WTC11 (cell line): ENCODE data around the gene SEMG2. TPM values are rescaled to one million over a fixed set of nuclear protein-coding genes. Genes with fewer than 3 reads are reported as not detected.

Source experiments
- ATAC-seq: fragments of 200-7000 bp; cut with Tn5 transposase; 2 replicates; pipeline ENCODE4 v1.10.0; 2021; ENCODE audit warnings: mild to moderate bottlenecking, moderate library complexity
- CTCF ChIA-PET: fragments of 300-600 bp; sonication (Branson Sonifier 250); formaldehyde crosslinking; loops from one replicate; lab custom pipeline; 2021; ENCODE audit warnings: antibody characterized with exemption; lab: Charles Lee
- POLR2A ChIA-PET: fragments of 350-600 bp; sonication (Branson Sonifier 250); formaldehyde crosslinking; loops from one replicate; lab custom pipeline; 2021; ENCODE audit warnings: antibody characterized with exemption; lab: Charles Lee
- DNase-seq: peaks from one replicate; pipeline ENCODE4 v3.0.0; 2021; ENCODE audit warnings: low spot score
- H3K27ac Mint-ChIP-seq: 2 replicates; pipeline ENCODE4 v1.8.0; 2021; ENCODE audit warnings: mixed read lengths
- H3K27me3 Mint-ChIP-seq: 2 replicates; pipeline ENCODE4 v1.8.0; 2021; ENCODE audit warnings: low read depth, mild to moderate bottlenecking, moderate library complexity, mixed read lengths
- H3K36me3 Mint-ChIP-seq: 2 replicates; pipeline ENCODE4 v1.8.0; 2021; ENCODE audit warnings: mixed read lengths
- H3K4me1 Mint-ChIP-seq: 2 replicates; pipeline ENCODE4 v1.8.0; 2022; ENCODE audit warnings: mixed read lengths
- H3K4me3 Mint-ChIP-seq: 2 replicates; pipeline ENCODE4 v1.8.0; 2021; ENCODE audit warnings: mild to moderate bottlenecking, moderate library complexity, mixed read lengths
- H3K9me3 Mint-ChIP-seq: 2 replicates; pipeline ENCODE4 v1.8.0; 2021; ENCODE audit warnings: mixed read lengths
- CREM ChIP-seq: sonication (generic); formaldehyde crosslinking; IDR thresholded peaks from 2 replicates; pipeline ENCODE4 v1.8.1; 2022; ENCODE audit warnings: mild to moderate bottlenecking, missing genetic modification reagents, moderate library complexity
- ELF4 ChIP-seq: sonication (generic); formaldehyde crosslinking; IDR thresholded peaks from 2 replicates; pipeline ENCODE4 v1.8.1; 2022; ENCODE audit warnings: low read depth, mild to moderate bottlenecking, moderate library complexity, missing genetic modification reagents
- FOXK1 ChIP-seq: sonication (generic); formaldehyde crosslinking; IDR thresholded peaks from 2 replicates; pipeline ENCODE4 v1.8.0; 2022; ENCODE audit warnings: mild to moderate bottlenecking, moderate library complexity, missing genetic modification reagents
- GABPB1 ChIP-seq: sonication (generic); formaldehyde crosslinking; IDR thresholded peaks from 2 replicates; pipeline ENCODE4 v1.8.1; 2023; ENCODE audit warnings: mild to moderate bottlenecking, missing genetic modification reagents
- IRF2 ChIP-seq: sonication (generic); formaldehyde crosslinking; IDR thresholded peaks from 2 replicates; pipeline ENCODE4 v1.8.0; 2022; ENCODE audit warnings: low read depth, missing genetic modification reagents, borderline replicate concordance
- SMAD4 ChIP-seq: sonication (generic); formaldehyde crosslinking; IDR thresholded peaks from 2 replicates; pipeline ENCODE4 v1.8.0; 2022; ENCODE audit warnings: mild to moderate bottlenecking, missing genetic modification reagents
- SOX15 ChIP-seq: fragments of 250-450 bp; sonication (Bioruptor Pico); IDR thresholded peaks from 2 replicates; pipeline ENCODE4 v1.9.0; 2021; ENCODE audit warnings: mild to moderate bottlenecking
- SP1 ChIP-seq: sonication (generic); formaldehyde crosslinking; conservative IDR thresholded peaks from 2 replicates; pipeline ENCODE4 v1.8.1; 2022; ENCODE audit warnings: missing genetic modification reagents
- TEAD4 ChIP-seq: sonication (generic); formaldehyde crosslinking; IDR thresholded peaks from 2 replicates; pipeline ENCODE4 v1.8.0; 2022; ENCODE audit warnings: mild to moderate bottlenecking, missing genetic modification reagents
- ZNF317 ChIP-seq: sonication (generic); formaldehyde crosslinking; IDR thresholded peaks from 2 replicates; pipeline ENCODE4 v1.8.1; 2023; ENCODE audit warnings: low read depth, mild to moderate bottlenecking, moderate library complexity, missing genetic modification reagents, borderline replicate concordance
- ZNF396 ChIP-seq: fragments of 250-450 bp; sonication (Bioruptor Pico); IDR thresholded peaks from 2 replicates; pipeline ENCODE4 v1.8.0; 2021; ENCODE audit warnings: mild to moderate bottlenecking, moderate library complexity, borderline replicate concordance
- ZNF423 ChIP-seq: fragments of 250-450 bp; sonication (Bioruptor Pico); IDR thresholded peaks from 2 replicates; pipeline ENCODE4 v2.1.2; 2022; ENCODE audit warnings: mild to moderate bottlenecking, moderate library complexity
- ZNF671 ChIP-seq: fragments of 250-450 bp; sonication (Bioruptor Pico); IDR thresholded peaks from 2 replicates; pipeline ENCODE4 v1.8.0; 2021; ENCODE audit warnings: mild to moderate bottlenecking
- total RNA-seq: library from RNA; stranded (reverse); gene quantifications from 3 replicates; pipeline ENCODE4 v1.2.3, GENCODE V29; 2021
- TF ChIP-seq, protein P1 (sequence below): sonication (generic); formaldehyde crosslinking; IDR thresholded peaks from 2 replicates; pipeline ENCODE4 v1.8.1; 2023; ENCODE audit warnings: mild to moderate bottlenecking, missing genetic modification reagents
- TF ChIP-seq, protein P2 (sequence below): sonication (generic); formaldehyde crosslinking; IDR thresholded peaks from 2 replicates; pipeline ENCODE4 v1.8.1; 2023; ENCODE audit warnings: mild to moderate bottlenecking, missing genetic modification reagents, moderate library complexity
- TF ChIP-seq, protein P3 (sequence below): sonication (generic); formaldehyde crosslinking; IDR thresholded peaks from 2 replicates; pipeline ENCODE4 v1.8.0; 2022; ENCODE audit warnings: mild to moderate bottlenecking, missing genetic modification reagents
- TF ChIP-seq, protein P4 (sequence below): fragments of 250-450 bp; sonication (Bioruptor Pico); IDR thresholded peaks from 2 replicates; pipeline ENCODE4 v1.9.0; 2021; ENCODE audit warnings: mild to moderate bottlenecking, borderline replicate concordance

The SEMG2 gene
- total RNA-seq, 1 experiment from 2014 or later = not detected

DNA sequence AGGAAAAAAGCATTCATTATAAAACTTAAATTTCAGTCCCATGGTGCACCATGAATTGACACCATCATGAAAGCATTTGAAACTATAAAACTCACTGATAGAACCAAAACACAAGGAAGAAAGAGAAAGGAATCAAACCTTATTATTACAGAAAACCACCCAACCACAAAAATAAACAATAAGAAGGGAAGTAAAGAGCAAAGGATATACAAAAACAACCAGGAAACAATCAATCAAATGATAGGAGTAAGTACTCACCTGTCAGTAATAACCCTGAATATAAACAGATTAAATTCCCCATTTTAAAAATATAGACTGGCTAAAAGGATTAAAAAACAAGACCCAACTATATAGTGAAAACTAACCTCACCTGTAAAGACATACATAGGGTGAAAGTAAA, 27.4 kb downstream of the SEMG2 start:
- Mint-ChIP-seq H3K4me1 (no peaks in the 10 kb centered on the region), H3K27ac (no peak overlapping the region), H3K9me3 (no peaks in the 10 kb centered on the region), H3K36me3 (no peaks in the 10 kb centered on the region), H3K4me3 (no peak overlapping the region), H3K27me3 (peaks cover 12% of the 10 kb centered on the region)
- ATAC-seq (no peak), DNase-seq (no peak)
- CTCF ChIA-PET = no interaction called here
- POLR2A ChIA-PET = interaction anchor here (0.6 kb wide), 1 partner anchor 65 kb away, joined by 3 read pairs; no protein-coding TSS in a partner anchor
- TF ChIP-seq ZNF423 (CRISPR knock-in tag) (no peak), CREM (no peak)

DNA sequence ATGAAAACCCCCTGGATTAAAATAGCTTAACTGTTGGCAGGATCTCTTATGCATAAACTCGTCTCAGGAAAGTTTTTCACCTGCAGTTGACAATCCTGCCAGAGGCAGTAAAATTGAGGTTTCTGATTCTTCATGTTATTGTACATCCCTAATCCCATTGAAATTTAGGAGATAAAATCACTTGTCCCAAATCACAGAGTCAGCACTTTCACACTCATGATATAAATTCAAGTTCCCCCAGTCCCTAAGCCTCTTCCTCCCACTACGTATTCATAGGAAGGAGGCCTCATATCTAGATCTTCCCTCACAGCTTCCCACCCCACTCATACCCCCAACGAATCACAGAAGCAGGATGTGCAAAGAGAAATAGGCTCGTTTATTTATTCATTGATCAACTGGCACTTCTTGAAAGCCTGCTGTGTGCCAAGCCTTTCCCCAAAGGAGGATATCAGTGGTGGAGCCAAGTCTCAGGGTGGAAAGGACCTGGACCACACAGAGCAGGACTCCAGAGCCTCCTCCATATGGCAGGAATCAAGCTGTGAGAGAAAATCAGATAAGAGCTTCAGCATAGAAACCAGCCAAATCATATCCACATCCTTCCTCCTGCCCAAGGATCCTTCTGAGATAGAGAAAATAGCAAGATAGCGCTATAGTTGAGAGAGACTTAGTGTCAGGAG, 30.8 kb downstream of the SEMG2 start:
- no peaks in the 10 kb centered on the region for H3K36me3 Mint-ChIP-seq
- no peak for ATAC-seq
- ChIA-PET POLR2A (no interaction called here), CTCF (interaction anchor here (0.7 to 4.4 kb wide), 3 partner anchors 42 to 60 kb away, joined by 4 to 15 read pairs (median 6); no protein-coding TSS in a partner anchor)
- H3K9me3 Mint-ChIP-seq = no peaks in the 10 kb centered on the region
- no peak for DNase-seq
- no peaks in the 10 kb centered on the region for H3K4me1 Mint-ChIP-seq
- H3K27ac Mint-ChIP-seq = no peak overlapping the region
- TF ChIP-seq ZNF396 (CRISPR knock-in tag) = no peak
- TF ChIP-seq GABPB1 (CRISPR knock-in tag) = no peak
- H3K4me3 Mint-ChIP-seq = no peak overlapping the region
- H3K27me3 Mint-ChIP-seq = peaks cover 10% of the 10 kb centered on the region

DNA sequence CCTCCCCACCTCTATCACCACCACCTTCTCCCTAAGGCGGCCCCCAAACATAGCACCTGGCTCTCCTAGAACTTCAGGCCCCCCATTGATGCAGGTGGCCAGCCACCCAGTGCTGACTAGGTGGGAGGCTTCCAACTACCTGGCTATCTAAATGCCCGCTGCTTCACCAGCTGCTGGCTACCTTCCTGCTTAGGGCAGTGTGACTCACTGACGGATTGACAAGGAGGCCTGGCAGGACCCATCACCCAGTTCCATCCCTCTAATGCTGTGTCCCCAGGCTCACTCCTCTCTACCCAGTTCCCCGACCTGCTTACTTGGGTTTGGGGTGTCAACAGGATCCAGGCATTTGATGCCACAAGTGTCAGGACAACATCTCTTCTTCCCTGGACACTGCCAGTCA, 32.1 kb downstream of the SEMG2 start:
- ATAC-seq = no peak
- no peaks in the 10 kb centered on the region for H3K36me3 Mint-ChIP-seq
- CTCF ChIA-PET = interaction anchor here (1.6 to 4.4 kb wide), 2 partner anchors 40 to 58 kb away, joined by 6 to 15 read pairs; no protein-coding TSS in a partner anchor

DNA sequence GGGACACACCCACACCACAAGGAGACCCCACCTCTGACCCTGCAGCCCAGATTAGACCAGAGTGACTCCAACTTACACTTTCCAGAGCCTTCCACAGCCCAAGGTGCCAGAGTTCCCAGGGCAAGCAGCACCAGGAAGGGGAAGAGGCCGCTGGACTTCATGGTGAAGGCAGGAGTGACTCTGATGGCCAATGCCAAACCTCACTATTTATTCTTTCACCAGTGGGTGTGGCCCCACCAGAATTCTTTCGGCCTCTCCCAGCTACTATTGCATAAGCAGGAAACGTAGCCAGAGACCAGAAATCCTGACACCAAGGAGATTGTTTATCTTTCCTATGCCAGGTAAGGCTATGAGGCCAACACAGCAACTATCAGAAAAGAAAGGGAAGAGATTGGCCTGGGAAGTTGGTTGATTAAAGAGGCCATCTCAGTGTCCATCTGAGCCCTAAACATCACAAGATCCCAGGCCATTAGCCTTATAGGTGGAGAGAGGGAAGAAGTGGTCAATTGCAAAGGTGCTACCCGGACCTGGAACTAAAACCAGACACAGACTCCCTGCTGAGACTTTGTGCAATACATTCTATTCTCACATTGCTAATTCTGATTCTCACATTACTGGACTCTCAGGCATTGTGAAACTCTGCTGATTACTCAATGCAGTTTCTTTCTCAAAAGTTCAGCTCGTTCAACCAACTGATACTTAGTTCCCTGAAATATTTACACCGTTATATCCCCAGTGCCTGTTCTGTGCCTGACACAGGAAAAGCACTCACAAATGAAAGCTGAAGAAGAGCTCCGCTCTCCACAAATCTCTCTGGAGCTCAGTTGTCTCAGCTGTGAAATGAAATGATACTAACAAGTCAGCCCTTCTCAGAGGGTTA, 33.5 kb downstream of the SEMG2 start, which contains the start of gene SLPI:
Gene SLPI, minus strand, starts transcription at position 182 of the 880 bp plus-strand sequence. Its CDS starts 21 bp downstream, at position 161.
- H3K4me3 Mint-ChIP-seq = no peak within 1 kb of the TSS
- H3K4me1 Mint-ChIP-seq = peaks cover 9% of the 10 kb centered on the region
- no peaks in the 10 kb centered on the region for H3K9me3 Mint-ChIP-seq
- no peak for DNase-seq
- ATAC-seq = no peak
- H3K36me3 Mint-ChIP-seq = no peaks in the 10 kb centered on the region
- ChIA-PET POLR2A (no interaction called here), CTCF (interaction anchor here (0.9 to 4.4 kb wide), 3 partner anchors 25 to 39 kb away, joined by 3 to 15 read pairs (median 4); no protein-coding TSS in a partner anchor)
- no peak within 1 kb of the TSS for H3K27ac Mint-ChIP-seq
- peaks cover 3% of the 10 kb centered on the region; the same call in 1 of the 2 replicates for H3K27me3 Mint-ChIP-seq
- TF ChIP-seq, protein P1, sequence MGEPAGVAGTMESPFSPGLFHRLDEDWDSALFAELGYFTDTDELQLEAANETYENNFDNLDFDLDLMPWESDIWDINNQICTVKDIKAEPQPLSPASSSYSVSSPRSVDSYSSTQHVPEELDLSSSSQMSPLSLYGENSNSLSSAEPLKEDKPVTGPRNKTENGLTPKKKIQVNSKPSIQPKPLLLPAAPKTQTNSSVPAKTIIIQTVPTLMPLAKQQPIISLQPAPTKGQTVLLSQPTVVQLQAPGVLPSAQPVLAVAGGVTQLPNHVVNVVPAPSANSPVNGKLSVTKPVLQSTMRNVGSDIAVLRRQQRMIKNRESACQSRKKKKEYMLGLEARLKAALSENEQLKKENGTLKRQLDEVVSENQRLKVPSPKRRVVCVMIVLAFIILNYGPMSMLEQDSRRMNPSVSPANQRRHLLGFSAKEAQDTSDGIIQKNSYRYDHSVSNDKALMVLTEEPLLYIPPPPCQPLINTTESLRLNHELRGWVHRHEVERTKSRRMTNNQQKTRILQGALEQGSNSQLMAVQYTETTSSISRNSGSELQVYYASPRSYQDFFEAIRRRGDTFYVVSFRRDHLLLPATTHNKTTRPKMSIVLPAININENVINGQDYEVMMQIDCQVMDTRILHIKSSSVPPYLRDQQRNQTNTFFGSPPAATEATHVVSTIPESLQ (CRISPR knock-in tag) = no peak
- TF ChIP-seq, protein P2, sequence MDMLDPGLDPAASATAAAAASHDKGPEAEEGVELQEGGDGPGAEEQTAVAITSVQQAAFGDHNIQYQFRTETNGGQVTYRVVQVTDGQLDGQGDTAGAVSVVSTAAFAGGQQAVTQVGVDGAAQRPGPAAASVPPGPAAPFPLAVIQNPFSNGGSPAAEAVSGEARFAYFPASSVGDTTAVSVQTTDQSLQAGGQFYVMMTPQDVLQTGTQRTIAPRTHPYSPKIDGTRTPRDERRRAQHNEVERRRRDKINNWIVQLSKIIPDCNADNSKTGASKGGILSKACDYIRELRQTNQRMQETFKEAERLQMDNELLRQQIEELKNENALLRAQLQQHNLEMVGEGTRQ = no peak
- TF ChIP-seq SMAD4 (CRISPR knock-in tag) (no peak), ZNF423 (CRISPR knock-in tag) (no peak), SOX15 (CRISPR knock-in tag) (no peak), TEAD4 (CRISPR knock-in tag) (no peak), CREM (no peak), ZNF317 (no peak), ELF4 (CRISPR knock-in tag) (no peak), SP1 (CRISPR knock-in tag) (no peak), IRF2 (CRISPR knock-in tag) (no peak)
- TF ChIP-seq, protein P3, sequence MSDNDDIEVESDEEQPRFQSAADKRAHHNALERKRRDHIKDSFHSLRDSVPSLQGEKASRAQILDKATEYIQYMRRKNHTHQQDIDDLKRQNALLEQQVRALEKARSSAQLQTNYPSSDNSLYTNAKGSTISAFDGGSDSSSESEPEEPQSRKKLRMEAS (CRISPR knock-in tag) = no peak

More for the DNA sequence above, 32.1 kb downstream of the SEMG2 start:
- Mint-ChIP-seq H3K4me1 (peaks cover under 1% of the 10 kb centered on the region), H3K9me3 (no peaks in the 10 kb centered on the region), H3K27me3 (peaks cover 5% of the 10 kb centered on the region; the same call in 1 of the 2 replicates), H3K27ac (no peak overlapping the region), H3K4me3 (no peak overlapping the region)
- TF ChIP-seq, protein P4, sequence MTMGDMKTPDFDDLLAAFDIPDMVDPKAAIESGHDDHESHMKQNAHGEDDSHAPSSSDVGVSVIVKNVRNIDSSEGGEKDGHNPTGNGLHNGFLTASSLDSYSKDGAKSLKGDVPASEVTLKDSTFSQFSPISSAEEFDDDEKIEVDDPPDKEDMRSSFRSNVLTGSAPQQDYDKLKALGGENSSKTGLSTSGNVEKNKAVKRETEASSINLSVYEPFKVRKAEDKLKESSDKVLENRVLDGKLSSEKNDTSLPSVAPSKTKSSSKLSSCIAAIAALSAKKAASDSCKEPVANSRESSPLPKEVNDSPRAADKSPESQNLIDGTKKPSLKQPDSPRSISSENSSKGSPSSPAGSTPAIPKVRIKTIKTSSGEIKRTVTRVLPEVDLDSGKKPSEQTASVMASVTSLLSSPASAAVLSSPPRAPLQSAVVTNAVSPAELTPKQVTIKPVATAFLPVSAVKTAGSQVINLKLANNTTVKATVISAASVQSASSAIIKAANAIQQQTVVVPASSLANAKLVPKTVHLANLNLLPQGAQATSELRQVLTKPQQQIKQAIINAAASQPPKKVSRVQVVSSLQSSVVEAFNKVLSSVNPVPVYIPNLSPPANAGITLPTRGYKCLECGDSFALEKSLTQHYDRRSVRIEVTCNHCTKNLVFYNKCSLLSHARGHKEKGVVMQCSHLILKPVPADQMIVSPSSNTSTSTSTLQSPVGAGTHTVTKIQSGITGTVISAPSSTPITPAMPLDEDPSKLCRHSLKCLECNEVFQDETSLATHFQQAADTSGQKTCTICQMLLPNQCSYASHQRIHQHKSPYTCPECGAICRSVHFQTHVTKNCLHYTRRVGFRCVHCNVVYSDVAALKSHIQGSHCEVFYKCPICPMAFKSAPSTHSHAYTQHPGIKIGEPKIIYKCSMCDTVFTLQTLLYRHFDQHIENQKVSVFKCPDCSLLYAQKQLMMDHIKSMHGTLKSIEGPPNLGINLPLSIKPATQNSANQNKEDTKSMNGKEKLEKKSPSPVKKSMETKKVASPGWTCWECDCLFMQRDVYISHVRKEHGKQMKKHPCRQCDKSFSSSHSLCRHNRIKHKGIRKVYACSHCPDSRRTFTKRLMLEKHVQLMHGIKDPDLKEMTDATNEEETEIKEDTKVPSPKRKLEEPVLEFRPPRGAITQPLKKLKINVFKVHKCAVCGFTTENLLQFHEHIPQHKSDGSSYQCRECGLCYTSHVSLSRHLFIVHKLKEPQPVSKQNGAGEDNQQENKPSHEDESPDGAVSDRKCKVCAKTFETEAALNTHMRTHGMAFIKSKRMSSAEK (CRISPR knock-in tag) = no peak
- TF ChIP-seq FOXK1 (CRISPR knock-in tag) = no peak
- TF ChIP-seq ZNF671 (CRISPR knock-in tag) = no peak
- no peak for DNase-seq
- POLR2A ChIA-PET = no interaction called here
